Mesenteric fat pad (tissue), 1 donor: ENCODE data around the gene TNNI2. TPM values are rescaled to one million over a fixed set of nuclear protein-coding genes. Genes with fewer than 3 reads are reported as not detected.
"Not testable (repeated sequence)": the region's sequence is repeated elsewhere in the genome, so short reads cannot be mapped to it uniquely, and the experiment has no call there.

Experiments
- DNase-seq: peaks from one replicate; pipeline ENCODE4 v3.0.0-alpha.2; 2020; ENCODE audit warnings: low spot score
- long read RNA-seq: library from polyadenylated mRNA; unstranded; transcript quantifications from one replicate; pipeline ENCODE4 v2.0.0, GENCODE V29; 2020
- total RNA-seq: library from RNA; stranded (reverse); fragmentation: NEBNext Ultra II Directional; extraction: Animal tissue kit (Norgen Biotek cat#: 25700); gene quantifications from one replicate; pipeline ENCODE4 v1.2.1, GENCODE V29; 2021
- donor health status: DM: yes; HTN: yes; CAD: no.

The TNNI2 gene
- 0.64 TPM for total RNA-seq
- long read RNA-seq = 0 reads

GRCh38 chr11:1838426-1839144 lies at the start of gene TNNI2:
Gene TNNI2, plus strand, starts transcription at chr11:1838981. Its CDS starts 716 bp downstream, at chr11:1839697.
- DNase-seq = no peak

- DNase-seq = no peak
Measured at GRCh38 chr11:1791912-1792311, 46.9 kb upstream of the TNNI2 start.

GRCh38 chr11:1792461-1792860 lies 46.3 kb upstream of the TNNI2 start:
- no peak for DNase-seq

- no peak for DNase-seq
Measured at GRCh38 chr11:1793081-1793480, 45.7 kb upstream of the TNNI2 start.

- DNase-seq = no peak
Measured at GRCh38 chr11:1796413-1797011, 42.3 kb upstream of the TNNI2 start.

GRCh38 chr11:1797391-1798125 lies 41.2 kb upstream of the TNNI2 start:
- no peak for DNase-seq

GRCh38 chr11:1803246-1803645 lies 35.5 kb upstream of the TNNI2 start:
- DNase-seq = no peak

- not testable (repeated sequence) for DNase-seq
Measured at GRCh38 chr11:1803835-1804519, 34.8 kb upstream of the TNNI2 start.

GRCh38 chr11:1805525-1805924 lies 33.3 kb upstream of the TNNI2 start:
- DNase-seq = no peak

GRCh38 chr11:1807264-1807995 lies 31.4 kb upstream of the TNNI2 start:
- DNase-seq = no peak

- no peak for DNase-seq
Measured at GRCh38 chr11:1810761-1811160, 28.0 kb upstream of the TNNI2 start.

GRCh38 chr11:1812274-1812673 lies 26.5 kb upstream of the TNNI2 start:
- DNase-seq = no peak

- no peak for DNase-seq
Measured at GRCh38 chr11:1812801-1813200, 26.0 kb upstream of the TNNI2 start.

- not testable (repeated sequence) for DNase-seq
Measured at GRCh38 chr11:1813356-1813755, 25.4 kb upstream of the TNNI2 start.

- no peak for DNase-seq
Measured at GRCh38 chr11:1814691-1815090, 24.1 kb upstream of the TNNI2 start.

- DNase-seq = no peak
Measured at GRCh38 chr11:1815311-1815710, 23.5 kb upstream of the TNNI2 start.

- DNase-seq = no peak
Measured at GRCh38 chr11:1815751-1816150, 23.0 kb upstream of the TNNI2 start.

- DNase-seq = no peak
Measured at GRCh38 chr11:1817000-1817399, 21.8 kb upstream of the TNNI2 start.

GRCh38 chr11:1817511-1817910 lies 21.3 kb upstream of the TNNI2 start:
- no peak for DNase-seq

- DNase-seq = no peak
Measured at GRCh38 chr11:1819074-1819473, 19.7 kb upstream of the TNNI2 start.
